Caco-2 (cell line): ENCODE results near the gene TRIO. TPM values are rescaled to one million over a fixed set of nuclear protein-coding genes. Genes with fewer than 3 reads are reported as not detected.

ENCODE experiments used
- BruUV-seq: library from RNA; stranded (reverse); fragments of 400-500 nt; replicated peaks from 2 replicates; lab custom pipeline; 2021; lab: Mats Ljungman, UMichigan
- CTCF ChIA-PET: fragments of 300-600 bp; sonication (Branson Sonifier 250); formaldehyde crosslinking; loops from one replicate; lab custom pipeline; 2022; ENCODE audit warnings: antibody characterized with exemption; lab: Charles Lee
- POLR2A ChIA-PET: fragments of 300-600 bp; sonication (Branson Sonifier 250); formaldehyde crosslinking; loops from one replicate; lab custom pipeline; 2022; ENCODE audit warnings: antibody characterized with exemption; lab: Charles Lee
- DNase-seq, 2 experiments: peaks; one replicate each; pipeline versions ENCODE4 v3.0.0 to v3.0.0-alpha.2; 2020 to 2022
- H3K27me3 ChIP-seq: replicated peaks from 2 replicates; pipeline ENCODE4 v1.6.0; 2011; ENCODE audit warnings: low read length; ENCODE audit not compliant: control insufficient read depth, insufficient read depth
- H3K36me3 ChIP-seq: 2 replicates; pipeline ENCODE4 v1.5.1; 2011; ENCODE audit warnings: low read length; ENCODE audit not compliant: control insufficient read depth, insufficient read depth
- H3K4me1 ChIP-seq: fragments of 250-450 bp; sonication (Bioruptor Pico); 2 replicates; pipeline ENCODE4 v1.5.1; 2020; ENCODE audit warnings: mild to moderate bottlenecking
- H3K4me3 ChIP-seq: 2 replicates; pipeline ENCODE4 v1.5.1; 2011; ENCODE audit warnings: low read depth, mild to moderate bottlenecking, control low read depth, low read length
- H3K9me3 ChIP-seq: fragments of 250-450 bp; sonication (Bioruptor Pico); 2 replicates; pipeline ENCODE4 v1.5.1; 2020; ENCODE audit warnings: mild to moderate bottlenecking, moderate library complexity
- H3K27ac Mint-ChIP-seq: one replicate; pipeline ENCODE4 v1.8.0; 2022; ENCODE audit warnings: mixed read lengths; ENCODE audit not compliant: unreplicated experiment
- H3K27me3 Mint-ChIP-seq: one replicate; pipeline ENCODE4 v1.8.0; 2022; ENCODE audit warnings: mixed read lengths; ENCODE audit not compliant: insufficient read depth, unreplicated experiment
- H3K36me3 Mint-ChIP-seq: one replicate; pipeline ENCODE4 v1.8.0; 2022; ENCODE audit warnings: mild to moderate bottlenecking, mixed read lengths; ENCODE audit not compliant: insufficient read depth, unreplicated experiment
- H3K4me1 Mint-ChIP-seq: one replicate; pipeline ENCODE4 v1.8.0; 2022; ENCODE audit warnings: low read depth, mixed read lengths; ENCODE audit not compliant: unreplicated experiment
- H3K4me3 Mint-ChIP-seq: one replicate; pipeline ENCODE4 v1.8.0; 2022; ENCODE audit warnings: mild to moderate bottlenecking, moderate library complexity, mixed read lengths; ENCODE audit not compliant: unreplicated experiment
- H3K9me3 Mint-ChIP-seq: one replicate; pipeline ENCODE4 v1.8.0; 2022; ENCODE audit warnings: mixed read lengths; ENCODE audit not compliant: unreplicated experiment
- CTCF ChIP-seq, 2 experiments: fragments of 200-600 bp in 1 of 2; IDR thresholded peaks; 1 replicate in 1 of 2; 2 replicates in 1 of 2; pipeline versions ENCODE4 v1.5.1 to v1.8.0; 2011 to 2022; ENCODE audit warnings: antibody characterized with exemption in 1 of 2, control low read depth in 1 of 2, inconsistent platforms in 1 of 2, low read depth in 1 of 2, low read length in 1 of 2, mild to moderate bottlenecking in 1 of 2, moderate library complexity in 1 of 2; ENCODE audit not compliant: insufficient read depth in 1 of 2, severe bottlenecking in 1 of 2, unreplicated experiment in 1 of 2
- intact Hi-C: fragments of 100-400 bp; cut with micrococcal nuclease; formaldehyde crosslinking; loops from one replicate; pipeline ENCODE4 v1.10.0; 2022; ENCODE audit not compliant: unreplicated experiment
- total RNA-seq: library from RNA; stranded (reverse); gene quantifications from 2 replicates; pipeline ENCODE4 v1.2.3, GENCODE V29; 2022

TRIO gene
- total RNA-seq, 1 experiment from 2014 or later, result 92.0 TPM

DNA sequence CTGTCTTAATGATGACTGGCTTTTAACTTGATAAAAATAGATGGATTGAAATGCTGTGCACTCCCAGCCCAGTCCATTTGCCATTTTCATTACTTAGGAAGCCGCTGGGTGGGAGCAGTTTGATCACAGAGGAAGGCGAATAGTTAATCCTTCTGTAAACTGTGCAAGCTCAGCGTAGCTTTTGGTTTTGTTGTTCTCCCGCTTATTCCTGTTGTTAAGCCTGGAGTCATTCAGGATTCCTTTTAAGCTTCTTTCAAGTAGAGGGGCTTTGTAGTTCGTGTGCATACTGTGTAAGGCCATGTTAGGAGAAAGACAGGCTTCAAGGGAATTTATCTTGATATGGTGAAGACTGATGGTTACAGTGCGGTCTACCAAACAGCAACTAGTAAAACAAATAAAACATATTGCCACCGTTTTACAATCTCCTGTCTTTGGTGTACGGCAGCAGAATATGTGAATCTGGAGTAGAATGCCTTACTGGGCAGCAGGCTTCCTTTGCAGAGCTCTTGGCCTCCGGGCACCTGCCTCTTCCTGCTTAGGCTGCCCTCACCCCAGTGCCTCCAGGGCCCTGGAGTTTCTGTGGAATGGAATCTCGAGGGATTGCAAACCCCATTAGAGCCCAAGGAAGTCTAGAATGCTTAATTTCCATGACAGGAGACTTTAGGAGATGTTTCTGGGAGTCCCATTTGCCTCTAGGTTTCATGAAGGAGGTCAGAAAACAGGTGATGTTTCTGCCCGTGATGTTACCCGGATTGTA, 141.4 kb downstream of the TRIO start:
- H3K4me3 ChIP-seq, result no peak overlapping the region
- Mint-ChIP-seq H3K27me3 (no peaks in the 10 kb centered on the region), H3K4me1 (peaks cover 13% of the 10 kb centered on the region), H3K36me3 (peaks cover 57% of the 10 kb centered on the region), H3K4me3 (no peak overlapping the region), H3K27ac (no peak overlapping the region), H3K9me3 (no peaks in the 10 kb centered on the region)
- DNase-seq, result no peak
- H3K27me3 ChIP-seq, result no peaks in the 10 kb centered on the region
- H3K36me3 ChIP-seq, result no peaks in the 10 kb centered on the region; the same call in 1 of the 2 replicates
- intact Hi-C loops, result no loop called here
- H3K4me1 ChIP-seq, result peaks cover 5% of the 10 kb centered on the region; the same call in 1 of the 2 replicates
- CTCF ChIA-PET, result interaction anchor here (1.3 kb wide), 1 partner anchor 14 kb away, joined by 4 read pairs; no protein-coding TSS in a partner anchor
- no peak for TF ChIP-seq CTCF (IDR thresholded peaks at IDR 0.05; ENCODE audit: insufficient read depth in 1 of 2, low read depth in 1 of 2, low read length in 1 of 2, severe bottlenecking in 1 of 2, unreplicated experiment in 1 of 2)
- POLR2A ChIA-PET, result no interaction called here
- no peaks in the 10 kb centered on the region for H3K9me3 ChIP-seq
- BruUV-seq, result no TSS peak

DNA sequence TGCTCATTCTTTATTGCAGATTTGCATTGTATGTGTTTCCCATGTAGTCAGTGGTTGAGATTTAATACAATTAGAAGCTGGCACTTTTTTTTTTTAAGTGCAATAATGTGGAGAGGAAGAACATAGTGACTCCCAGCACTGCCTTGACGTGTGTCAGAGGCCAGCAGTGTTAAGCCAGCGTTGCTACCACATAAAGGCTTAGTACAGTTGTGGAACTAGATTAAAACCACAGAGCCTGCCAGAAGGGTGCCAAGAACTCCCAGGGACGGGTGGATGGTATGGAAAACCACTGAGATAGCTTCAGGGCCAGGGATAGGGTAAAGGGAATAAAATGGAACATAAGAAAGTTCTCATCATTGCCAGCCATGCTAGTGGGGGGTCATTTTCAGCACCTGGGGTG, 142.9 kb downstream of the TRIO start:
- Histone ChIP-seq H3K4me3 (no peak overlapping the region), H3K27me3 (no peaks in the 10 kb centered on the region), H3K36me3 (no peaks in the 10 kb centered on the region; the same call in 1 of the 2 replicates), H3K4me1 (no peaks in the 10 kb centered on the region), H3K9me3 (no peaks in the 10 kb centered on the region)
- Mint-ChIP-seq H3K27ac (no peak overlapping the region), H3K4me3 (no peak overlapping the region), H3K4me1 (no peaks in the 10 kb centered on the region), H3K36me3 (peaks cover 55% of the 10 kb centered on the region), H3K27me3 (no peaks in the 10 kb centered on the region), H3K9me3 (no peaks in the 10 kb centered on the region)
- TF ChIP-seq CTCF (IDR thresholded peaks at IDR 0.05; ENCODE audit: insufficient read depth in 1 of 2, low read depth in 1 of 2, low read length in 1 of 2, severe bottlenecking in 1 of 2, unreplicated experiment in 1 of 2), result no peak
- ChIA-PET CTCF (no interaction called here), POLR2A (no interaction called here)
- intact Hi-C loops, result no loop called here
- no peak for DNase-seq
- no TSS peak for BruUV-seq

DNA sequence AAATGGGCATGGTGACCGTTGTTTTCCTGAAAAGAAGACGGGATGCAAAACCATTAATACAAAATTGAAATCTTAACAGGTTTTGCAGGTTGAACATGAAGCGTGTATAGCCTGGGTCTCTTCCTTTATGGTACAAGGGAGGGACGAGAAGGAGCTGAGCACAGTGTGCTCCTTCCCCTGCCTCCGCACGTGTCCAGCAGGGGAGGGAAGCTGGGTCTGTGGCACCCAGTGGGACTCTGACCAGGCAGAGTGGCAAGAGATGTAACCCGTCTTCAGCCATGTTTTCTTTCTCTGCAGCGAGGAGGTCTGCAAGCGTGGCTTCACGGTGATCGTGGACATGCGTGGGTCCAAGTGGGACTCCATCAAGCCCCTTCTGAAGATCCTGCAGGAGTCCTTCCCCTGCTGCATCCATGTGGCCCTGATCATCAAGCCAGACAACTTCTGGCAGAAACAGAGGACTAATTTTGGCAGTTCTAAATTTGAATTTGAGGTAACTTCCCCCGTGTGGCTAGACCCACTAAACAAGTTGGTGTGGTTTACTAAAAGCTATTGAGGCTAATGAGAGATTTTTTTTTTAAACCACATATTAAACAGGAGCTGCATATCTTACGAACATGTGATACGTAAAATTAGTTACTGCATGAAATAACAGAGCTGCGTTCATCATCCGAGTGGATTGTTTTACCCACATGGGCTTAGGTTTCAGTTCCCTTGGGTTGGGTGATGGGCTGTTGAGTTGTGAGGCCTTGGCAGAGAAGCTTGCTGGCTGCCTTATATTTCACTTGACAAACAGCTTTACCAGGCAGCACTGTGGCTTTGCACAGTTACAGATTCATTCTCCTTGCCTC, 143.7 kb downstream of the TRIO start:
- Histone ChIP-seq H3K4me1 (no peaks in the 10 kb centered on the region), H3K4me3 (no peak overlapping the region), H3K36me3 (no peaks in the 10 kb centered on the region; the same call in 1 of the 2 replicates), H3K27me3 (no peaks in the 10 kb centered on the region), H3K9me3 (no peaks in the 10 kb centered on the region)
- H3K4me3 Mint-ChIP-seq, result no peak overlapping the region
- no peak for DNase-seq
- intact Hi-C loops, result no loop called here
- no peak overlapping the region for H3K27ac Mint-ChIP-seq
- H3K36me3 Mint-ChIP-seq, result peaks cover 51% of the 10 kb centered on the region
- H3K9me3 Mint-ChIP-seq, result no peaks in the 10 kb centered on the region
- ChIA-PET CTCF (no interaction called here), POLR2A (no interaction called here)
- no peaks in the 10 kb centered on the region for H3K4me1 Mint-ChIP-seq
- no peak for TF ChIP-seq CTCF (IDR thresholded peaks at IDR 0.05; ENCODE audit: insufficient read depth in 1 of 2, low read depth in 1 of 2, low read length in 1 of 2, severe bottlenecking in 1 of 2, unreplicated experiment in 1 of 2)
- no peaks in the 10 kb centered on the region for H3K27me3 Mint-ChIP-seq
- BruUV-seq, result no TSS peak
